ENCODE data around the gene ANXA6.

DNA sequence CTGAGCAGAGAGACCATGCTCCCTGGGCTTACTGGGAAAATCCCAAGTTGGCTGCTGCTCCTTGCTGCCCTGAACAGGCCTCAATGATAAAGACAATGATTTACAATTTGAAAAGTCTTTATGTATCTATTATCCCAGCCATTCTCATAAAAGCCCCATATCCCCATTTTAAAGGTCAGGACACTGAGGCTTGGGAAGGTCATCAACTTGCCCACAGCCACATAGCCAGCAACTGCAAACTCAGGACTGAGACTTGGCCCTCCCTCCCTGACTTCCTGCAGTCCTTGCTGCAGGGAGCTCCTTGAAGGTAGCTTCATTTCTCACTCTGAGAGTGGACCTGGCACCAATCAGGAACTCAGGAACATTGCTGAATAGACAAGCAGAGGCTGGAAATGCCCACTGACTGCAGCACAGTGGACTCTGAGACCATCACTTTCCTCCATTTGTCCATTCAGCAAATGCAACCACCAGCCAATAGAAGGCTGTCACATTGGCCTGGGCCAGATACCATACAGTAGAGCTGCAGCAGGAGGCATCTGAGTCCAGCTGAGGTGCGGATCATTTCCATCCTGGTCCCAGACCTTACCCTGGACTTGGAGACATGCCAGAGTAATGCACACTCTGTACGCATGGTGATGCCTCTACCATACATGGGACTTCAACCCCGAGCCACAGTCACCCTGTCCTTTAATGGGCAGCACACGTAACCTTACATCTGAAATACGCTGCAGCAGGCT lies 95.0 kb downstream of the ANXA6 start:
- TF ChIP-seq POLR2AphosphoS5 (IDR thresholded peaks at IDR 0.05) (no peak), POLR2A (IDR thresholded peaks at IDR 0.05) (no peak)
- TF ChIP-seq, protein P1, sequence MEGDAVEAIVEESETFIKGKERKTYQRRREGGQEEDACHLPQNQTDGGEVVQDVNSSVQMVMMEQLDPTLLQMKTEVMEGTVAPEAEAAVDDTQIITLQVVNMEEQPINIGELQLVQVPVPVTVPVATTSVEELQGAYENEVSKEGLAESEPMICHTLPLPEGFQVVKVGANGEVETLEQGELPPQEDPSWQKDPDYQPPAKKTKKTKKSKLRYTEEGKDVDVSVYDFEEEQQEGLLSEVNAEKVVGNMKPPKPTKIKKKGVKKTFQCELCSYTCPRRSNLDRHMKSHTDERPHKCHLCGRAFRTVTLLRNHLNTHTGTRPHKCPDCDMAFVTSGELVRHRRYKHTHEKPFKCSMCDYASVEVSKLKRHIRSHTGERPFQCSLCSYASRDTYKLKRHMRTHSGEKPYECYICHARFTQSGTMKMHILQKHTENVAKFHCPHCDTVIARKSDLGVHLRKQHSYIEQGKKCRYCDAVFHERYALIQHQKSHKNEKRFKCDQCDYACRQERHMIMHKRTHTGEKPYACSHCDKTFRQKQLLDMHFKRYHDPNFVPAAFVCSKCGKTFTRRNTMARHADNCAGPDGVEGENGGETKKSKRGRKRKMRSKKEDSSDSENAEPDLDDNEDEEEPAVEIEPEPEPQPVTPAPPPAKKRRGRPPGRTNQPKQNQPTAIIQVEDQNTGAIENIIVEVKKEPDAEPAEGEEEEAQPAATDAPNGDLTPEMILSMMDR (IDR thresholded peaks at IDR 0.05 in 8 of 11, conservative IDR thresholded peaks at IDR 0.05 in 3 of 11), result no peak
